ENCODE results near the gene TKT.
"Not testable (repeated sequence)": the region's sequence is repeated elsewhere in the genome, so short reads cannot be mapped to it uniquely, and the experiment has no call there.

TKT gene

DNA sequence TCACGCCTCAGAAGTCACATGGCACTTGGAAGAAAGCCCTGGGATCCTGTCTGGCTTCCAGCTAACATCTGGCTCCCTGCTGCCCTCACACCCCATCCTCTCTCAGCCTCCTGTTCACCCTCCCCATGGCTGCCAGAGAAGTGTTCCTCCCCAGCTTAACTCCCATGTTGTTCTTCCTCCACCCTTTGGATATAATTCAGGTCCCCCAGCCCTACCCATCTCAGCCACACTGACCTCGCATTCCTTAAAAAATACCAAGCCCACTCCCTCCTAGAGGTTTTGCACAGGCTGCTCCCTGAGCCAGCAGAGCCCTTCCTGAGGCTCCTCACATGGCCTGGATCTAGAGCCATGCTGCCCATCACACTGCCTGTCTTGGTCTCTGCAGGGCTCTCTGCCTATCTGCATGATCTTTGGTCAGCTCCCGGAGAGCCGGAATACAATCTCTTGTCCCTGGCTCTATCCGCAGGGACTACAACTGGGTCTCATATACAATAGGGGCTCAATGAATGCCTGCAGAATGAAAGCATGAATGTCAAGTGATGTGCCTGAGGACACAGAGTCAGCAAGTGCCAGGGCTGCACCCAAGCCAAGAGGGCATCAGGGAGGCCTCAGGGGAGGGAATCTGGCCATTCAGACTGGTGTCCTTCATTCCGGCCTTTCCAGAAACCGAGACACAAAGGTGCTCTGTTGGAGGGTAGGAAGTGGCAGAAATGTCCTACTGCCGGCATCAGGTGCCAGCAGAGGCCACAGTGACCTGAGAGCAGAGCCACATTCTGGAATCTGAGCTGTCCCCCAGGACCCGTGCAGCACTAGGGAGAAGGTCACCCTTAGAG lies 3.8 kb upstream of the TKT start:
- no peak for DNase-seq

- DNase-seq: no peak
These were observed 3.0 kb upstream of the TKT start for GRCh38 chr3:53258600-53259426.

DNA sequence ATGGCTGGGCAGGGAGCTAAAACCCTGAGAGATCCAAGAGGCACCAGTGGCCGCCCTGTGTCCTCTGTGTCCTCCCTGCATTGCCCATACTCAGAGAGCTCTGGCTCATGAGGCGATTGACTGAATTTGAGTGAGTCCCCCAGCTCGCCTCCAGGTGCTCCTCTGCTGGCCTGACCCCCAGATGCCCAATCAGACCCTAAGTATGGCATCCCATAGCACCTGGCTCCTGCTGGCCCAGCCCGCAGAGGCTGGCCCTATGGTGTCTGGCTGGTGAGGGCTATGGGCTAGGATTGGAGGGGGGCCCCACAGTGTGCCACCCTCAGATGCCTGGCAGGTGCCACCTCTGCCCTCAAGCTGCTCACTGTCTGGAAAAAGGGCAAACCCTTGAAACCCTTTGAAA lies 1.6 kb upstream of the TKT start:
- no peak for DNase-seq

- DNase-seq: no peak
These were observed 858 bp upstream of the TKT start for GRCh38 chr3:53256704-53257055.

- DNase-seq: no peak
These were observed 423 bp downstream of the TKT start for GRCh38 chr3:53255423-53255774.

DNA sequence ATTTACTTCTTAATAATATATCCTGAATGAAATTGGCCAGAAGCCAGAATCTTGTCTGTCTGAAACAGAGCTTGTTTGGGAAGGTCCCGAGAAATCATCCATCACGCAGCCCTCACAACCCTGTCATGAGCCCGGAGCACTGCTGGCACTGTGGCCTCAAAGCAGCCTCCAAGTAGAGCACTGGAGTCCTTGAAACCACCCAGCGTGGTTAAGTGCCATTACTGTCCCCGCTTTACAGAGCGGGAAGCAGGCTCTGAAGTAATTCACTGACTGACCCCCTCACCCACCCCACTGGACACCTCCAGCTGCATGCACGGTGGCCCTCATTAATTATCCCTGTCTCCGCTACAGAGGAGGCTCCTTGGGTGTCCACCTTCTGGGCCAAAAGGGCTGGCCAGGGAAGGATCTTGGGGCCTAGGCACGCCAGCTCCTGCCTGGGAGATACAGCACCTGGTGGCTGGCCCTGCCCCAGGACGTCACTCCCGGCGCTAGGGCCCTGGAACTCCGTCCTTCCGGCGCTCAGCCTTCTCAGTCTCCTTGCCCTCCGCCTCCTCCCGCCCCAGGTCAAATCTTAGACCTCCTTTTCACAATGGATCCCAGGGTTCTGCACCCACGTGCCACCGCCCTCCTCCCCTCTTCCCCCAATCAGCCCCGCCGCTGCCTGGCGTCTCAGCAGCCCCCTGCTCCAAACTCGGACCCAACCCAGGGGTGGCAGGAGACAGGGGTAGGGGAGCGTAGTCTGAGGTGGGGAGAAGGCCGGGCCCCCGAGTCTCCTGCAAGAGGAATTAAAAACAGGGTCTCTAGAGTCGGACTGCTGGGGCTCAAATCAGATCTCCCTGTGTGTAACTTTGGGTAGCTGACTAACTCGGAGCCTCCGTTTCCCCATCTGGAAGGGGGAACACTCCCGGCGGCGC lies 1.1 kb downstream of the TKT start:
- DNase-seq: no peak

- DNase-seq: no peak
These were observed 1.9 kb downstream of the TKT start for GRCh38 chr3:53253707-53254508.

DNA sequence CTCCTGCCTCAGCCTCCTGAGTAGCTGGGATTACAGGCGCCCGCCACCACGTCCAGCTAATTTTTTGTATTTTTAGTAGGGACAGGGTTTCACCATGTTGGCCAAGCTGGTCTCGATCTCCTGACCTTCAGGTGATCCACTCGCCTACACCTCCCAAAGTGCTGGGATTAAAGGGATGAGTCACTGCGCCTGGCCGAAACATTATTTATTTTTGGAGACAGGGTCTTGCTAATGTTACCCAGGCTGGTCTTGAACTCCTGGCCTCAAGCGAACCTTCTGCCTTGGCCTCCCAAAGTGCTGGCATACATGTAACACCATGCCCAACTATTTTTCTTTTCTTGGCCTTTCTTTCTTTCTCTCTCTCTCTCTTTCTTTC lies 2.9 kb downstream of the TKT start:
- DNase-seq: not testable (repeated sequence)

GRCh38 chr3:53252096-53252946 lies 3.5 kb downstream of the TKT start:
- no peak for DNase-seq

- no peak for DNase-seq
These were observed 4.8 kb downstream of the TKT start for GRCh38 chr3:53250881-53251605.

- no peak for DNase-seq
These were observed 5.4 kb downstream of the TKT start for GRCh38 chr3:53250453-53250852.

DNA sequence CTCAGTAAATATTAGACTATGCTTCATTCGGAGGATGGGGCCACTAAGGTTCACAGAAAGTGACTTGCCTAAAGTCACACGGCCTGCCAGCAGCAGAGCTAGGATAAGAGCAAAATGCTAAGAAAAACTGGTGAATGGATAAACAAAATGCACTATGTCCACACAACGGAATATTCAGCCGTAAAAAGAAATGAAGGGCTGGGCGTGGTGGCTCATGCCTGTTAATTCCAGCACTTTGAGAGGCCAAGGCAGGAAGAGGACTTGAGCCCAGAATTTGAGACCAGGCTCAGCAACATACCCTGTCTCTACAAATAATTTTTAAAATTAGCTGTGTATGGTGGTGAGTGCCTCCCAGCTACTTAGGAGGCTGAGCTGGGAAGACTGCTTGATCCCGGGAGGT lies 7.7 kb downstream of the TKT start:
- no peak for DNase-seq

- no peak for DNase-seq
These were observed 8.2 kb downstream of the TKT start for GRCh38 chr3:53247619-53248018.

GRCh38 chr3:53244271-53244670 lies 11.6 kb downstream of the TKT start:
- DNase-seq: no peak

DNA sequence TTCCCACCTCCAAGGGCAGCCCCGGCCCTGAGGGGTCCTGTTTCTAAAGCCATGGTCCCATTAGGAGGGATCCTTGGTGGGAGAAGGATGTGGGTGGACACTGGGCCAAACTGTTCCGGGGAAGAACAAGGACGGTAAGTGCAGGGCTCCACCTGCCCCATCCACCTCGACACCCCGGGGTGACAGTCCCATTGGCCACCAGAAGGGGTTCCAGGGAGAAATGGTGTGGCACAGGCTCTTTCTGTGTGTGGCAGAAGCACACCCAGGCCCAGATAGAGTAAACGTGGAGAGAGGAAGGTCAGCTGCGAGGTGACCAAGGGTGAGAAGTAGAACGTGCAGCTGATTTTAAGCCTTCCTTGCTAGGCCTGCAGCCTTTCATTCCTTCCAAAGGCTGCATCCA lies 12.0 kb downstream of the TKT start:
- no peak for DNase-seq

GRCh38 chr3:53243165-53243564 lies 12.7 kb downstream of the TKT start:
- no peak for DNase-seq

DNA sequence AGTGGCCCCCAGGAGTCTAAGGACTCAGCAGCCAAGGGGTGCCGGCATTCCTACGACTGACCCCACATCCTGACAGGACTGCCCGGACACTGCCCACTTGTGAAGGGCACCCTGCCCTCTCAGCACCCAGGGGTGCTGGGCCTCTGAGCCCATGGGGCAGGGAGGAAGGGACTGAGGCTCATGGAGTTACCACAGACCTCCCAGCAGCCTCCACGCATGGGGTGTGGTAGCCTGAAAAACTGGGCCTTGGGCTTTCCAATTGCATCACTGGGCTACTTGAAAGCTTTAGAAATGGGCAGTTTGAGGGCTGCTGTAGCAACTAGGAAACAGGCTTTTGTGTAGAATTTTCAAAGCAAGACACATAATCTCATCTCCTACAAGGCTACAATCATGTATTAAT lies 13.2 kb downstream of the TKT start:
- DNase-seq: no peak

DNA sequence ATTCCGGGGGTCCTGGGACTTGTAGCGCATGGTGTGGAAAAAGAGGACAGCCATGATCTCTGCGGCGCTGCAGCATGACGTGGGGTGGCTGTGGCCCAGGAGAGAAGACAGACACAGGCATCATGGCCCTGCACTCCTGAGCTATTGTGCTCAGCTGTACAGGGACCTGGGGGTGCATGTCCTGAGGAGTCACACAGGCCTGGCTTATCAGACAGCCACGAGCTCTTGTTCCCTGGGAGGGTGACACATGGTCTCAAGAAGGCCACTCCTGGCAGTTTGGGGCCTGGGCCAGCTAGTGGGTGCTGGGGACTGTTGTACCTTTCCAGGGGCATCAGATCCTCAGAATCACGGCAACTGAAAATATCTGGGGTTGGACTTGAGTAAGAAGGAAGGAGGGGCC lies 13.7 kb downstream of the TKT start:
- DNase-seq: no peak

DNA sequence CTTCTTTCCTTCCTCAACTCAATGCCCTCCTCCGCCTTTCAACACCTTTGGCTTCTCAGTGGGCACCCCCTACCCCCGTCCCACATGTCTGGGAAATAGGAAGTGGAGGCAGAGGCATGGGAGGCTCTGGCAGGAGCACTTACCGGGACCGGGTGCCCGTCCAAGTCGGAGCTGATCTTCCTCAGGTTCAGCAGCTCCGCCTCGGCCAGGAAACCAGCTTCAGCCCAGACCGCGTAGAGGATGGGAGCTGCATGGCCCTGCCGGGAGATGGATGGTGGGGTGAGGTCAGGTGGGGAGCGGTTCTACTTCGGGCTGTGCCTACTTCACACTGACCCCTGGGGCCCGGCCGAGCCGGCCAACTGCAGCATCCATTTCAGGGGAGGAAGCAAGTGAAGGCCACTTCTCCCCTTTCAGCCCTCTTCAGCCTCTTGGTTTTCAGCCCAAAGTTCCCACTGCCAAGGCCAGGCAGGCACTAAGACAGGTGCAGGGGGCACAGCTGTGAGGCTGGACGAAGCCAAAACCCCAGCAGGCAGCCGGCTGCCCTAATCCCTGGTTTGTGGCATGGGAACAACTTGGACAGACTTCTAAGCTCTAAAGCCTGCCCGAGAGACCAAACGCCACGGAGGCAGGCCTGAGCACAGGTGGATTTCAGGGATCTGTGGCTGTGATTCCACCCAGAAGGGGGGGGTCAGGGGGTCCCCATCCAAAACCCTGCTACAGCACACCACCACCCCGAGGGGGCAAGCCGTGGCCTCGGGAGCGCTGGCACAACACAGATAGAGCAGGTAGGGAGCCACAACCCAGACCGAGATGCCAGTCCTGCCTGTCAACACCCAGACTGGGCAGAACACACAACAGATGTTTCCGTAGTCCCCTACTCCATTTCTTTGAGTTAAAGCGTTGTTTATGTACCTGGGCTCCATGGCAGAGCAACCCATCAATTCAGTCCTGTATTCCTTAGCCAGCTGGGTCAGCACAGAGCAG lies 14.5 kb downstream of the TKT start:
- DNase-seq: no peak

GRCh38 chr3:53239800-53240199 lies 16.0 kb downstream of the TKT start:
- DNase-seq: no peak

Data from NCI-H1092 (cell line).